ENCODE data around the gene ACSF3.
A peak's percentile ranks its signal among the peaks of the same experiment; 100 is the strongest.

The ACSF3 gene

GRCh38 chr16:89050868-89051311 is 42.8 kb upstream of the ACSF3 start:
- TF ChIP-seq MAX (IDR thresholded peaks at IDR 0.05; ENCODE audit: low read depth, low read length): no peak
- no peak for TF ChIP-seq MYC (IDR thresholded peaks at IDR 0.05; ENCODE audit: low read depth, low read length)
- no peak for TF ChIP-seq CTCF (IDR thresholded peaks at IDR 0.05; ENCODE audit: low read depth, low read length)
- TF ChIP-seq POLR2A (IDR thresholded peaks at IDR 0.05; ENCODE audit: extremely low read depth, insufficient read length): no peak
- no peak for DNase-seq (ENCODE audit: low read depth)
- no peak overlapping the region for H3K4me3 ChIP-seq (ENCODE audit: low read depth, low read length)

- no peak for DNase-seq (ENCODE audit: low read depth)
These were observed 42.0 kb upstream of the ACSF3 start for GRCh38 chr16:89051521-89052166.

GRCh38 chr16:89052191-89052889 is 41.3 kb upstream of the ACSF3 start:
- DNase-seq (ENCODE audit: low read depth): peak; percentile 45
- no peak for TF ChIP-seq POLR2A (IDR thresholded peaks at IDR 0.05; ENCODE audit: extremely low read depth, insufficient read length)
- no peak for TF ChIP-seq MYC (IDR thresholded peaks at IDR 0.05; ENCODE audit: low read depth, low read length)
- TF ChIP-seq MAX (IDR thresholded peaks at IDR 0.05; ENCODE audit: low read depth, low read length): no peak; the same call in 1 of the 2 replicates
- no peak for TF ChIP-seq CTCF (IDR thresholded peaks at IDR 0.05; ENCODE audit: low read depth, low read length)
- peak overlapping the region; percentile 63 for H3K4me3 ChIP-seq (ENCODE audit: low read depth, low read length)

More at GRCh38 chr16:89051521-89052166, 42.0 kb upstream of the ACSF3 start:
- H3K4me3 ChIP-seq (ENCODE audit: low read depth, low read length): peak overlapping the region; percentile 63
- TF ChIP-seq CTCF (IDR thresholded peaks at IDR 0.05; ENCODE audit: low read depth, low read length): no peak
- TF ChIP-seq MAX (IDR thresholded peaks at IDR 0.05; ENCODE audit: low read depth, low read length): no peak
- no peak for TF ChIP-seq POLR2A (IDR thresholded peaks at IDR 0.05; ENCODE audit: extremely low read depth, insufficient read length)
- no peak for TF ChIP-seq MYC (IDR thresholded peaks at IDR 0.05; ENCODE audit: low read depth, low read length)

GRCh38 chr16:89052890-89053724 is 40.5 kb upstream of the ACSF3 start:
- no peak for TF ChIP-seq CTCF (IDR thresholded peaks at IDR 0.05; ENCODE audit: low read depth, low read length)
- peak; percentile 33; the same call in 1 of the 2 replicates for TF ChIP-seq MYC (IDR thresholded peaks at IDR 0.05; ENCODE audit: low read depth, low read length)
- TF ChIP-seq POLR2A (IDR thresholded peaks at IDR 0.05; ENCODE audit: extremely low read depth, insufficient read length): peak; percentile 82
- TF ChIP-seq MAX (IDR thresholded peaks at IDR 0.05; ENCODE audit: low read depth, low read length): peak; percentile 53
- DNase-seq (ENCODE audit: low read depth): peak; percentile 98
- peak overlapping the region; percentile 63 for H3K4me3 ChIP-seq (ENCODE audit: low read depth, low read length)

- peak overlapping the region; percentile 63 for H3K4me3 ChIP-seq (ENCODE audit: low read depth, low read length)
- no peak for DNase-seq (ENCODE audit: low read depth)
- no peak for TF ChIP-seq POLR2A (IDR thresholded peaks at IDR 0.05; ENCODE audit: extremely low read depth, insufficient read length)
- no peak for TF ChIP-seq MYC (IDR thresholded peaks at IDR 0.05; ENCODE audit: low read depth, low read length)
- no peak for TF ChIP-seq CTCF (IDR thresholded peaks at IDR 0.05; ENCODE audit: low read depth, low read length)
- TF ChIP-seq MAX (IDR thresholded peaks at IDR 0.05; ENCODE audit: low read depth, low read length): no peak
These were observed 40.0 kb upstream of the ACSF3 start for GRCh38 chr16:89053725-89054029.
